Retinal pigment epithelial cell (primary cell): ENCODE data around the gene RPUSD4.

Experiments used
- DNase-seq: peaks from one replicate; pipeline ENCODE4 v3.0.0-alpha.2; 2010; ENCODE audit warnings: low read depth
- H3K4me3 ChIP-seq: 2 replicates; pipeline ENCODE4 v1.5.1; 2011; ENCODE audit warnings: mild to moderate bottlenecking, low read length, control low read depth, moderate library complexity
- TF ChIP-seq, protein P1 (sequence below): conservative IDR thresholded peaks from 2 replicates; pipeline ENCODE4 v1.5.1; 2011; ENCODE audit warnings: low read depth, low read length, control low read depth, inconsistent platforms

The RPUSD4 gene

DNA sequence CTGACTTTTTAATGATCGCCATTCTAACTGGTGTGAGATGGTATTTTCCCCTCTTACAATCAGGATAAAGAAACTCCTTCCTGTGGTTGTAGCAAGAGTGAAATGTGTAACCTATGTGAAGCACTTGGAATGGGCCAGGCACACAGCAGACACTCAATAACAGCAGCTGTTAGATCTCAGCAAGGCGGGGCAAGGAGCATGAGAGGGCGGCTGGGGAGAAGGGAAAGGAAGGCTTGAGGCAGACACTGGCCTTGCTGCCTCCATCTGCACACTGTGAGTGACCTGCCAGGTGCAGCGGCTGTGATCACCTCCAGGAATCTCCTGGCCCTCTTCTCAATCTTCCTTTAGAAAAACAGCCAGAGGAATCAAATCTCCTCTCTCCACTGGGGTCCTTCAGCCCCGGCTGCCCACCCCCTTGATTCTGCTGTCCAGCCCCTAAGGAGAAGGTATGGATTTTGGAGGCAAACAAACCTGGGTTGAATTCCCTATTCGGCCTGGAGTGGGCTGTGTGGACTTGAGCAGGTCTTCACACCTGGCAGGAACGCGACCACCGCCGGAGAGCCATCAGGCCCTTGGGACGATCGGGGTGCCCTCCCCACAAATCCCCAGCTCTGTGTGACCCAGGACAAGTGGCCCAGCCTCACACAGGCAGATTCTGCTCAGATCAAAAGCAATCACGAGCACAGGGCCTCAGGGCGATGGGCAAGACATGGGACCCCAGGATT lies 49.0 kb downstream of the RPUSD4 start:
- no peak overlapping the region for H3K4me3 ChIP-seq
- TF ChIP-seq, protein P1, sequence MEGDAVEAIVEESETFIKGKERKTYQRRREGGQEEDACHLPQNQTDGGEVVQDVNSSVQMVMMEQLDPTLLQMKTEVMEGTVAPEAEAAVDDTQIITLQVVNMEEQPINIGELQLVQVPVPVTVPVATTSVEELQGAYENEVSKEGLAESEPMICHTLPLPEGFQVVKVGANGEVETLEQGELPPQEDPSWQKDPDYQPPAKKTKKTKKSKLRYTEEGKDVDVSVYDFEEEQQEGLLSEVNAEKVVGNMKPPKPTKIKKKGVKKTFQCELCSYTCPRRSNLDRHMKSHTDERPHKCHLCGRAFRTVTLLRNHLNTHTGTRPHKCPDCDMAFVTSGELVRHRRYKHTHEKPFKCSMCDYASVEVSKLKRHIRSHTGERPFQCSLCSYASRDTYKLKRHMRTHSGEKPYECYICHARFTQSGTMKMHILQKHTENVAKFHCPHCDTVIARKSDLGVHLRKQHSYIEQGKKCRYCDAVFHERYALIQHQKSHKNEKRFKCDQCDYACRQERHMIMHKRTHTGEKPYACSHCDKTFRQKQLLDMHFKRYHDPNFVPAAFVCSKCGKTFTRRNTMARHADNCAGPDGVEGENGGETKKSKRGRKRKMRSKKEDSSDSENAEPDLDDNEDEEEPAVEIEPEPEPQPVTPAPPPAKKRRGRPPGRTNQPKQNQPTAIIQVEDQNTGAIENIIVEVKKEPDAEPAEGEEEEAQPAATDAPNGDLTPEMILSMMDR = no peak
- no peak for DNase-seq

DNA sequence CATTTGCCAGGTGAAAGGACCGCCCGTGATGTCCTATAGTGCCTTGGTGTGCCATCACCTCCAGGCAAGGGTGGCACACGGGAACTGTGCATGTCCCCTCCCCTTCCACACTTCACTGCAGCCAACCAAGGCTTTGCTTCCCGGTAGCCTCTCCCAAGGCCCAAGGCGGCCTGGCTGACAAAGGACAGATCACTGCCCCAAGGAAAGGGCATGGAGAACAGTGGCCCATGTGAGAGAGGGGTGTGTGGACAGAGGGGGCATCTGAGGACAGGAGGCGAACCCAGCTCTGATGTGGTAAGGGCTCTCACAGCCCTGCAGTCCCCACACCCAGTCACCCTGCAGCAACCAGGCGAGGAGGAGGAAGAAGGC lies 50.4 kb downstream of the RPUSD4 start:
- DNase-seq = no peak
- TF ChIP-seq, protein P1 = no peak
- H3K4me3 ChIP-seq = no peak overlapping the region

DNA sequence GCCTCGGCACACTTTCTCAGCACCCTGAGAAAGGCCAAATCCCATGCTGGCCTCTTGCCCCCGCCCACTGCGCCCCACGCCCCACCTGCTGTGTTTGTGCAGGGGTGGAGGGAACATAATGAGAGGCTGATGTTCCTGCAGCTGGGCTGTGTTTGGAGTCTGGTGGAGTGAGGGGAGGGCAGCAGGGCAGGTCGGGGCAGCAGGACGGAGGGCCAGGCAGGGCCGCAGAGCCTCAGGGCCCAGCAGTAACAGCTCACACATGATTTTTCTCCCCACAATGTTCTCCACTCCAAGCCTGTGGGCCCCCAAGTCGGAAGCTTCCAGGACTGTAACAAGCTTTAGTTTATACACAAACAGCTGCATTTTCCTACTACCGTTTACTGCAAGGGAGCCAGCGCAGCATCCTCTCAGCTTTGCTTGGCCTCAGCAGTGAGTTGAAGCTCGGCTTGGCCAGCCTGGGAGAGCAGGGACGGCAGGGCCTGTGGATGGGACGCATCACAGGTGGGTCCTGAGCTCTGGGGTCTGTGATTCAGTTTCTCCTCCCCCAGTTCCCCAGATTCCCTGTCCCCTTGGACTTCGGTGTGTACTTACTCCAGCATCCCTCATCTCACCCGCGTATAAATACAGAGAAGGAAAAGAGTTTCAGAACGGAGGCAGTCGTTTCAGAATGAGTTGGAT lies 51.0 kb downstream of the RPUSD4 start:
- TF ChIP-seq, protein P1 = no peak
- no peak overlapping the region for H3K4me3 ChIP-seq
- DNase-seq = no peak

DNA sequence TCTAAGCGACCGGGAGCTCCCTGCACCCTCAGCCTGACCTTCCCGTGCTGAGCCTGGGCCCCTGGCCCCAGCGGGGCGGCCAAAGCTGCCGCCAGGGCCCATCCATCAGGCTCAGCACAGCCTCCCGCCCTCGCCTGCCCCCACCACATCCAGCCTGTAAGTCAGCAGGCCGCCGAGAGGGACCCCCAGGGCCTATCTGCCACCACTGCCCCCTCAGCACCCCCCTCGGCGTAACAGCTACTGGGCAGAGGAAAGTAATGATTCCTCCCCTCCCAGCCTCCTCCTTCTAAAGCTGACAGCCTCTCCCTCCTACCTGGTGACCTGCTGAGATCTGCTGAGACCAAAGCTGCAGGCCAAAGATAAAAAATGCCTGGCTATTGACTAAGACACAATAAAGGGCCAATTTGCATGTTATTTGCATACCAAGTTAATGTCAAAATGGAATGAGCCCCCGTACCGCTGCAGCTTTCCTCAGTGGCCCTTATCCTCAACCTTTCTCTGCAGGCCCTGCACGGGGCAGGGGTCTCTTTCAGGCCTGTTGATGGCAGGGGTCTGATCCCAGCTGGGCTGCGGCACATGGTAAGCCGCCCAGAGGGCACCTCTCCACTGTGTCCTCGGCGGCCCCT lies 51.6 kb downstream of the RPUSD4 start:
- TF ChIP-seq, protein P1 = no peak
- H3K4me3 ChIP-seq = no peak overlapping the region
- no peak for DNase-seq

DNA sequence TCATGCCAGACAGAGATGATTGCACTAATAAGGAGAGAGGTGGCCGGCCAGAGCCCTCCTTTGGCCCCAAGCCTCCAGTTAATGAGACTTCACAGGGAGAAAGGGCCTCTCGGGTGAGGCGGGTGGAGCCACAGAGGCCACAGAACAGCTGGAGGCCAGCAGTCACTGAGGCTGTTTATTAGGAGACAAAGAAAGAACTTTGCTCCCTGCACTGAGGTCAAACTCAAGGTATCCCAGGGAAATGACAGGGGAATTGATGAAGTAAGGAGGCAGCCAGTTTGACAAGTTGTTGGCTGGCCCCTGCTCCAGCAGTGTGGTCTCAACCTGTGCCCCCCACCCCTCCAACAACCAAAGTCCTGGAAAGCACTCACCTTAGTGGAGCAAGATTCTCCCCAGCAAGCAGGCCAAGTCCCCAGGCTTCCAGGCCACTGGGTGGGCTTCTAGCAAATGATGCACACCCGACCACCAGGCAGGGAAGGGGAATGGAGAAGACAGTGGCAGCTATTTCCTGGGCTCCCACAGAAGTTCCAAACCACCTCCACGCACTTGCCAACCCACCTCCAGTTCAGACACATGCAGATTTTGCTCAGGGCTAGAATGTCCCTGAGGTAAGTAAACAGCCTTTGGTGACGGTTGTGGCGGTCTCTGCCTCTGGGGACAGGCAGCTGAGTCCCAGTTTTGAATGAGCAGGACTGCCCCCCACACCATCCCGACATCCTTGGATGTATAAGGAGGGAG lies 53.2 kb downstream of the RPUSD4 start:
- no peak overlapping the region for H3K4me3 ChIP-seq
- DNase-seq = no peak
- TF ChIP-seq, protein P1 = no peak

DNA sequence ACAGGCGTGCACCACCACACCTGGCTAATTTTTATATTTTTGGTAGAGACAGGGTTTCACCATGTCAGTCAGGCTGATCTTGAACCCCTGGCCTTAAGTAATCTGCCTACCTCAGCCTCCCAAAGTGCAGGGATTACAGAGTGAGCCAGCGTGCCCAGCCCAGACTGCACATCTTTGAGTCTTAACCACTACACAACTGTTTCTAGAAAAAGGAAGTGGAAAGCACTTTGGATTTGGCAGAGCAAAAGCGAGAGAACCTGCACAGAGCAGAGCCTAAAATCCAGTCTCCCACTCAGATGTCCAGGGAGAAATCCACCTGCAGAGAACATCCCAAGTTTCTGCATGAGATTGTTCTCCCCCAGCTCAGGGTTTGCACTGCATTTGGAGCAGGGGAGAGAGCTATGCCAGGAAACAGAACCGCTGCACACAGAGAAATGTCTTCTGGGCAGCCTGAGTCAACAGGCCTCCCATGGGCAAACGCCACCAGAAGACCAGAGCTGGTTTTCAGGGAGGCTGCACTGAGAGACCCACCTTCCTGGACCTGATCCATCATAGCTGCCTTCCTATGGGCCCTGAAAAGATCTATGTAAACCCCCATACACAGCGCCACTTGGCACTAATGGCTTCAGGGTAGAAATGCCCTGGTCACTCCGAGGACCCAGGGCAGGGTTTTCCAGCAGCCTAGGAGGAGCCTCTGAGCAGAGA lies 54.0 kb downstream of the RPUSD4 start:
- TF ChIP-seq, protein P1 = no peak
- H3K4me3 ChIP-seq = no peak overlapping the region
- DNase-seq = no peak
